Suprapubic skin (tissue), 4 donors: Measurements from ENCODE around the gene EPB41L1. TPM values are rescaled to one million over a fixed set of nuclear protein-coding genes. Genes with fewer than 3 reads are reported as not detected.

ENCODE experiments used
- DNase-seq, 2 donors: peaks; one replicate each; pipeline ENCODE4 v3.0.0-alpha.2; 2019; ENCODE audit warnings: low spot score in 2 of 2
- H3K27ac ChIP-seq: fragments of 200-600 bp; sonication (generic); one replicate; pipeline ENCODE4 v1.5.1; 2019
- H3K27me3 ChIP-seq: fragments of 200-600 bp; sonication (generic); one replicate; pipeline ENCODE4 v1.5.1; 2019
- H3K36me3 ChIP-seq: fragments of 200-600 bp; sonication (generic); one replicate; pipeline ENCODE4 v1.5.1; 2019
- H3K4me1 ChIP-seq: fragments of 200-600 bp; sonication (generic); one replicate; pipeline ENCODE4 v1.5.1; 2019
- H3K4me3 ChIP-seq: fragments of 200-600 bp; sonication (generic); one replicate; pipeline ENCODE4 v1.5.1; 2019; ENCODE audit warnings: mild to moderate bottlenecking
- H3K9me3 ChIP-seq: fragments of 200-600 bp; sonication (generic); one replicate; pipeline ENCODE4 v1.5.1; 2019
- CTCF ChIP-seq, 2 donors: fragments of 200-600 bp in 1 of 2; fragments of 450-650 bp in 1 of 2; sonication (generic) in 1 of 2; IDR thresholded peaks; one replicate each; pipeline ENCODE4 v1.5.1; 2016 to 2019; ENCODE audit warnings: antibody characterized with exemption in 2 of 2, mild to moderate bottlenecking in 1 of 2, moderate library complexity in 1 of 2
- EP300 ChIP-seq: sonication (generic); formaldehyde crosslinking; IDR thresholded peaks from one replicate; pipeline ENCODE4 v1.6.1; 2017; ENCODE audit warnings: antibody characterized with exemption
- POLR2A ChIP-seq, 2 donors: fragments of 450-650 bp; IDR thresholded peaks; one replicate each; pipeline ENCODE4 v1.6.1; 2017; ENCODE audit warnings: antibody characterized with exemption in 2 of 2, mild to moderate bottlenecking in 2 of 2, moderate library complexity in 2 of 2
- POLR2AphosphoS5 ChIP-seq, 3 donors: sonication (generic); formaldehyde crosslinking; IDR thresholded peaks; one replicate each; pipeline ENCODE4 v1.6.1; 2017; ENCODE audit warnings: antibody characterized with exemption in 3 of 3
- WGBS: methylation state at CpG from one replicate; pipeline ENCODE4 v1.1.5; 2018; 5-methylcytosine and 5-hydroxymethylcytosine counted together
- total RNA-seq, 4 donors: library from RNA; depleted of rRNA; stranded (reverse); fragments of >200 nt; gene quantifications; one replicate each; pipeline ENCODE4 v1.1.0, GENCODE V29; 2016

EPB41L1 gene
- total RNA-seq, 4 donors from 2014 or later = 14.3 to 27.9 (median 21.4) TPM

DNA sequence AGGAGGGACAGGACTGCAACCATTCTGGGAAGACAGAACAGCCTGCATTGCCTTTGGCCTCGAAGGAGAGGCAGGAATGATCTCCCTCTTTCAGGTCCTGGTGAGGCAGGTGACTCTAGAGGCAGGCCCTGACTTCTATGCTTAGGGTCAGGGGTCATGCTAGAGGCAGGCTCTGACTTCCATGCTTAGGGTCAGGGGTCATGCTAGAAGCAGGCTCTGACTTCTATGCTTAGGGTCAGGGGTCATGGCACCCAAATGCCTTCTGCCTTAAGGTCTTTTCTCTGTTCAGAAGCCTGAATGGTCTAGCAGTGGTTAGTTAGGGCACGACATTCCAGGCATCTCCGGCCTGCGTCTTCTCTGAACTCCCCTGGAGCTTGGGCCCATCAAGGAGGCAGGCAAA is 46.7 kb downstream of the EPB41L1 start:
- TF ChIP-seq POLR2A (IDR thresholded peaks at IDR 0.05) (no peak), CTCF (IDR thresholded peaks at IDR 0.05) (no peak), EP300 (no peak)
- H3K4me1 ChIP-seq = peaks cover 5% of the 10 kb centered on the region
- H3K36me3 ChIP-seq = peaks cover 39% of the 10 kb centered on the region
- H3K27ac ChIP-seq = no peak overlapping the region
- H3K4me3 ChIP-seq = no peak overlapping the region
- no peaks in the 10 kb centered on the region for H3K27me3 ChIP-seq
- H3K9me3 ChIP-seq = no peaks in the 10 kb centered on the region
- no peak for DNase-seq
- WGBS = 85% methylated on average over 4 of the region's 4 CpGs

- no peaks in the 10 kb centered on the region for H3K9me3 ChIP-seq
- H3K4me3 ChIP-seq = no peak overlapping the region
- DNase-seq = peak in 1 of 2 donors; percentile 77
- H3K27ac ChIP-seq = no peak overlapping the region
- H3K27me3 ChIP-seq = no peaks in the 10 kb centered on the region
- WGBS = 42% methylated on average over 18 of the region's 18 CpGs
- TF ChIP-seq POLR2A (IDR thresholded peaks at IDR 0.05) = no peak
- no peak for TF ChIP-seq POLR2AphosphoS5 (IDR thresholded peaks at IDR 0.05)
- TF ChIP-seq CTCF (IDR thresholded peaks at IDR 0.05) = peak; percentile 97
- no peak for TF ChIP-seq EP300
- H3K36me3 ChIP-seq = peaks cover 36% of the 10 kb centered on the region
- peaks cover 5% of the 10 kb centered on the region for H3K4me1 ChIP-seq
Measured at GRCh38 chr20:36202891-36203338, 48.4 kb downstream of the EPB41L1 start.

DNA sequence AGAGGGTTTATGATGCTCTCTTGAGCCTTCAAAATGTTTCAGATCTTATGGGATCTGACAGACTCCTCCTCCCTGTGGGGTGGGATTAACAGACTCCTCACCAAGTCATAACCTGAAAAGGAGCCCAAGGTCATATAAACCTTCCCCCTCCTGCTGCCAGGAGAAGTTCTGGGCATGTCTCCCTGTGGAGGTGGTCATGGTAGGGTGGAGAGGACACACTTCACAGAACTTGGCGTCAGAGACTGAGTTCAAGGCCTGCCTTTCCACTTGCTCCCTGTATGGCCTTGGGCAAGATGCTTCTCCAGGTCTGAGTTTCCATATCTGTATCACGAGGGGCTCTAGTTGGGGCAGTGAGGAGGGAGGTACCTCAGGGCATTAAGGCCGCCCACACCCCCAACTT is 49.3 kb downstream of the EPB41L1 start:
- WGBS = 86% methylated on average over 1 of the region's 3 CpGs
- Histone ChIP-seq H3K27me3 (no peaks in the 10 kb centered on the region), H3K9me3 (no peaks in the 10 kb centered on the region), H3K4me3 (no peak overlapping the region), H3K27ac (no peak overlapping the region), H3K4me1 (peaks cover 5% of the 10 kb centered on the region), H3K36me3 (peaks cover 35% of the 10 kb centered on the region)
- no peak for DNase-seq
- TF ChIP-seq EP300 (no peak), POLR2AphosphoS5 (IDR thresholded peaks at IDR 0.05) (no peak), CTCF (IDR thresholded peaks at IDR 0.05) (no peak), POLR2A (IDR thresholded peaks at IDR 0.05) (no peak)

DNA sequence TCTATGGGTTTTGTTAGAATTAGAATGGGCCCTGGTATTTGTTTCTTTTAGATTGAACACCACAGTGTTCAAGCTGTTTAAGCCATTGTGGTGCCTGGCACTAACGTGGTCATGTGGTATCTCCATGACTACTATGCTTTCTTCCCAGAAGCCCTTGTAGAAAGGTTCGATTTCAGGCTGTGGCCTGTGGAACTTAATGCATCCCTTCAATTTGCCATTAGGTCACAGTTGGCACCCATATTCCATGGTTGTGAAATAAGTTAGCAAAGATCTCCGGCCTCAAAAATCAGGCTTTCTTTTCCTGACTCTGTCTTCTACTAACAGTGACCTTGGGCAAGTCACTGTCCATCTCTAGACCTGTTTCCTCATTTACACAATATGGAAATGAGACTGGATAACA is 50.5 kb downstream of the EPB41L1 start:
- WGBS = 81% methylated on average over 3 of the region's 3 CpGs
- no peaks in the 10 kb centered on the region for H3K27me3 ChIP-seq
- peaks cover 44% of the 10 kb centered on the region for H3K36me3 ChIP-seq
- H3K27ac ChIP-seq = no peak overlapping the region
- H3K4me1 ChIP-seq = peaks cover 3% of the 10 kb centered on the region
- DNase-seq = no peak
- no peak overlapping the region for H3K4me3 ChIP-seq
- TF ChIP-seq POLR2AphosphoS5 (IDR thresholded peaks at IDR 0.05) = no peak
- no peak for TF ChIP-seq POLR2A (IDR thresholded peaks at IDR 0.05)
- TF ChIP-seq CTCF (IDR thresholded peaks at IDR 0.05) = no peak
- TF ChIP-seq EP300 = no peak
- H3K9me3 ChIP-seq = no peaks in the 10 kb centered on the region

DNA sequence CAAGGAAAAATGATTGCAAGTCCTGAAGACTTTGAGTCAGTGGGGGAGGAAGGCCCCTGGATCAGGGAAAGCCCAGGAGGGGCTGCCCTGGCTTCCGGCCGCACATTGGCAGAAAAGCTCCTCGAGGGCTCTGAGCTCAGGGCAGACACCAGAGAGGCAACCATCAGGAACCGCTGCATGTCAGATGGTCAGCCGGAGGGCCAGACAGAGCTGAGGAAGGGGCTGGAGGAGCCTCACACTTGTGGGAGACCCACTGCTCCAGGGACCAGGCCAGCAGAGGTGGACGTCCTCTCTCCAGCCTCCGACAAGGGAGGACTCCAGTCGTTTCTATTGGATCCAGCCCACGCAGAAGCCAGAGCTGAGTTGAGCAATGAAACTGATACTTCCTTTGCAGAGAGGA is 51.5 kb downstream of the EPB41L1 start:
- Histone ChIP-seq H3K4me3 (no peak overlapping the region), H3K36me3 (peaks cover 49% of the 10 kb centered on the region), H3K4me1 (peaks cover 3% of the 10 kb centered on the region), H3K9me3 (no peaks in the 10 kb centered on the region), H3K27ac (no peak overlapping the region), H3K27me3 (no peaks in the 10 kb centered on the region)
- no peak for DNase-seq
- WGBS = 87% methylated on average over 9 of the region's 9 CpGs
- no peak for TF ChIP-seq POLR2AphosphoS5 (IDR thresholded peaks at IDR 0.05)
- no peak for TF ChIP-seq POLR2A (IDR thresholded peaks at IDR 0.05)
- no peak for TF ChIP-seq EP300
- no peak for TF ChIP-seq CTCF (IDR thresholded peaks at IDR 0.05)
